Gastrocnemius medialis (tissue), 4 donors: Measurements from ENCODE around the gene NFILZ.

ENCODE experiments used
- POLR2A ChIP-seq, 2 donors: fragments of 450-650 bp; IDR thresholded peaks; one replicate each; pipeline ENCODE4 v1.6.1; 2017; ENCODE audit warnings: antibody characterized with exemption in 2 of 2, mild to moderate bottlenecking in 2 of 2, moderate library complexity in 2 of 2
- TF ChIP-seq, protein P1 (sequence below), 5 experiments: fragments of 450-650 bp in 3 of 5; fragments of 200-600 bp in 2 of 5; sonication (generic) in 2 of 5; IDR thresholded peaks in 4 of 5; conservative IDR thresholded peaks in 1 of 5; 1 replicate in 4 of 5; 2 replicates in 1 of 5; pipeline ENCODE4 v1.5.1; 2016 to 2019; ENCODE audit warnings: antibody characterized with exemption in 5 of 5, mild to moderate bottlenecking in 3 of 5, moderate library complexity in 3 of 5

DNA sequence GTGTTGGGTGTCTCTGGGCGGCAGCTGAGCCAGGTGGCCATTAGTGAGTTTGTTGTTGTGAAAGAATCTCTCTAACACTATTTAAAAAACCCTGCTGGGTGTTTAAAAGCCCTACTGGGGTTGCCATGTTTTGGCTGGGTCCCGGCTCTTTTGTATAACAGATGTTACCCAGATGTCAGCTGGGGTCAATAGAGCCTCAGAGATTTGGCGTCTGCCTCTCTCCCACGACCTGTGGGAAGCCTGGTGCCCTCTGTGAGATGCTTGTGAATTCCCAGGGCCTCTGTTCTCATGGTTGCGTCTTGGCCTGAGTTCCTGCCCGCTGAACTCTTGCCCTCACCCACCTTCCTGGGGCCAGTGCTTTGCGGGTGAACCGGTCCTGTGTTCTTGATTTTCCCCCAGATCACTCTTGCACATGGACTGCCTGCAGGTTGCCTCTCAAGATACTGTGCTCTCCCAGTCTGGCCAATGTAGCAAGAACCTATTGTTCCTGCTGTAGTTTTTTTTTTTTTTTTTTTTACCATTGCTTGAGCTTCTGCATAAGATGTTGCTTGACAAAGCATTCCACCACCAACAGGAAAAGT lies 9.5 kb downstream of the NFILZ start:
- TF ChIP-seq POLR2A (IDR thresholded peaks at IDR 0.05), result no peak
- TF ChIP-seq, protein P1, sequence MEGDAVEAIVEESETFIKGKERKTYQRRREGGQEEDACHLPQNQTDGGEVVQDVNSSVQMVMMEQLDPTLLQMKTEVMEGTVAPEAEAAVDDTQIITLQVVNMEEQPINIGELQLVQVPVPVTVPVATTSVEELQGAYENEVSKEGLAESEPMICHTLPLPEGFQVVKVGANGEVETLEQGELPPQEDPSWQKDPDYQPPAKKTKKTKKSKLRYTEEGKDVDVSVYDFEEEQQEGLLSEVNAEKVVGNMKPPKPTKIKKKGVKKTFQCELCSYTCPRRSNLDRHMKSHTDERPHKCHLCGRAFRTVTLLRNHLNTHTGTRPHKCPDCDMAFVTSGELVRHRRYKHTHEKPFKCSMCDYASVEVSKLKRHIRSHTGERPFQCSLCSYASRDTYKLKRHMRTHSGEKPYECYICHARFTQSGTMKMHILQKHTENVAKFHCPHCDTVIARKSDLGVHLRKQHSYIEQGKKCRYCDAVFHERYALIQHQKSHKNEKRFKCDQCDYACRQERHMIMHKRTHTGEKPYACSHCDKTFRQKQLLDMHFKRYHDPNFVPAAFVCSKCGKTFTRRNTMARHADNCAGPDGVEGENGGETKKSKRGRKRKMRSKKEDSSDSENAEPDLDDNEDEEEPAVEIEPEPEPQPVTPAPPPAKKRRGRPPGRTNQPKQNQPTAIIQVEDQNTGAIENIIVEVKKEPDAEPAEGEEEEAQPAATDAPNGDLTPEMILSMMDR (IDR thresholded peaks at IDR 0.05 in 4 of 5, conservative IDR thresholded peaks at IDR 0.05 in 1 of 5), result no peak
